ENCODE data around the gene AGBL4.

- no peak for TF ChIP-seq POLR2A (IDR thresholded peaks at IDR 0.05)
- no peak for TF ChIP-seq CTCF (IDR thresholded peaks at IDR 0.05)
These were observed 43.1 kb upstream of the AGBL4 start for GRCh38 chr1:50066806-50067205.

All from heart left ventricle (tissue), 13 donors.